Esophagus muscularis mucosa (tissue), 3 donors: ENCODE data around the gene TSPAN7.

Experiments used
- CTCF ChIP-seq, 3 experiments: fragments of 200-600 bp in 2 of 3; fragments of 450-650 bp in 1 of 3; sonication (generic) in 2 of 3; IDR thresholded peaks; one replicate each; pipeline ENCODE4 v1.5.1; 2017 to 2019; ENCODE audit warnings: antibody characterized with exemption in 3 of 3, mild to moderate bottlenecking in 2 of 3, moderate library complexity in 1 of 3
- POLR2A ChIP-seq: fragments of 450-650 bp; IDR thresholded peaks from one replicate; pipeline ENCODE4 v1.6.1; 2017; ENCODE audit warnings: antibody characterized with exemption, moderate library complexity, mild to moderate bottlenecking, low read depth
- POLR2AphosphoS5 ChIP-seq, 2 donors: sonication (generic); formaldehyde crosslinking; IDR thresholded peaks; one replicate each; pipeline ENCODE4 v1.6.1; 2017; ENCODE audit warnings: antibody characterized with exemption in 2 of 2

DNA sequence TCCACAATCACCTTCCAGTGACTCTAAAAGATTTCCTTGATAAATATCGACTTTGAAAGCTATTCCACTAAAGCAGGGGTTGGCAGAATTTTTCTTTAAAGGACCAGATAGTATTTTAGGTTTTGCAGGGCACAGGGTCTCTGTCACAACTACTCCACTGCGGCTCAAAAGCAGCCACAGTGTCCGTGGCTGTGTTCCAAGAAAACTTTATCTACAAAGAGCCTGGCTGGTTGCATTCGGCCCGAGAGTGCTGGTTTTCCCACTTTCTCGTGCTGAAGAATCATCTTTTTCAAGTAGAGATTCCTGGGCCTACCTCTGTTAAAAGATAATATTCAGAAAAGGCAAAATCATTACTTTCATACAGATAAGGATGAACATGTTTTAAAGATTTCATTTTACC is 55.6 kb downstream of the TSPAN7 start:
- TF ChIP-seq POLR2AphosphoS5 (IDR thresholded peaks at IDR 0.05) (no peak), CTCF (IDR thresholded peaks at IDR 0.05) (no peak), POLR2A (no peak)
